Measurements from ENCODE around the gene TRIM52.

DNA sequence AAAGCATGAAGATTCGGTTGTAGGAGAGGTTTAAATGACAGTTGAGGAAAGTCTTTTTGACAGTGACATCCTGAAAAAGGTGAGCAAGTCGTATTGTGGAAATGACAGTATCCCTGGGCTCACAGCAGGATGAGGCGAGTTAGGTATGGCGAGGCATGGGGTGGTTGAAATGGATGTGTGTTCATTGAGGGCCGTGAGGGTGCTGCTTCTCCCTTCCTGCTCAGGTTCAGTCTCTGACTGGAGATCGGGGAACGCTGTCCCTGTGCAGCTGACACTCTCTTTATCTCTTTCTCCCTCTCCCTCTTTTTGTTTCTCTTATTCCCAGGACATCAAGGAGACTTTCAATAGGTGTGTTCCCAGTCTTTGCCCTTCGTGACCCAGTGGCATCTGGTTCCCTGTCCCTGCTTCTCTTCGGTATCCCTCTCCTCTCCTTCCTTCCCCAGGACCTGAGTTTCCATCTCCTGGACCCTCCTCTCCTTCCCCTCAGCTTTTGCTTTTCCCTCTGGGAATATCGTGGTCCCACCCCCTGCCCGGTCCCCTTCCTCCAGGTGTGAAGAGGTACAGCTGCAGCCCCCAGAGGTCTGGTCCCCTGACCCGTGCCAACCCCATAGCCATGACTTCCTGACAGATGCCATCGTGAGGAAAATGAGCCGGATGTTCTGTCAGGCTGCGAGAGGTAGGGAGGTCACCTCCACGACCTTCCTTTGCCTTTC lies 27.7 kb downstream of the TRIM52 start:
- no peak for TF ChIP-seq NRF1 (IDR thresholded peaks at IDR 0.05; ENCODE audit: low read depth, low read length)
- TF ChIP-seq, protein P1, sequence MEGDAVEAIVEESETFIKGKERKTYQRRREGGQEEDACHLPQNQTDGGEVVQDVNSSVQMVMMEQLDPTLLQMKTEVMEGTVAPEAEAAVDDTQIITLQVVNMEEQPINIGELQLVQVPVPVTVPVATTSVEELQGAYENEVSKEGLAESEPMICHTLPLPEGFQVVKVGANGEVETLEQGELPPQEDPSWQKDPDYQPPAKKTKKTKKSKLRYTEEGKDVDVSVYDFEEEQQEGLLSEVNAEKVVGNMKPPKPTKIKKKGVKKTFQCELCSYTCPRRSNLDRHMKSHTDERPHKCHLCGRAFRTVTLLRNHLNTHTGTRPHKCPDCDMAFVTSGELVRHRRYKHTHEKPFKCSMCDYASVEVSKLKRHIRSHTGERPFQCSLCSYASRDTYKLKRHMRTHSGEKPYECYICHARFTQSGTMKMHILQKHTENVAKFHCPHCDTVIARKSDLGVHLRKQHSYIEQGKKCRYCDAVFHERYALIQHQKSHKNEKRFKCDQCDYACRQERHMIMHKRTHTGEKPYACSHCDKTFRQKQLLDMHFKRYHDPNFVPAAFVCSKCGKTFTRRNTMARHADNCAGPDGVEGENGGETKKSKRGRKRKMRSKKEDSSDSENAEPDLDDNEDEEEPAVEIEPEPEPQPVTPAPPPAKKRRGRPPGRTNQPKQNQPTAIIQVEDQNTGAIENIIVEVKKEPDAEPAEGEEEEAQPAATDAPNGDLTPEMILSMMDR (IDR thresholded peaks at IDR 0.05): no peak
- TF ChIP-seq POLR2AphosphoS5 (IDR thresholded peaks at IDR 0.05; ENCODE audit: low read depth, low read length): no peak
- TF ChIP-seq RAD21 (IDR thresholded peaks at IDR 0.05; ENCODE audit: low read length): no peak
- no peak for TF ChIP-seq TAF1 (IDR thresholded peaks at IDR 0.05; ENCODE audit: borderline replicate concordance, low read depth, low read length)
- TF ChIP-seq EP300 (IDR thresholded peaks at IDR 0.05; ENCODE audit: borderline replicate concordance in 1 of 2, low read depth in 1 of 2, low read length in 1 of 2): no peak
- TF ChIP-seq MEF2A (IDR thresholded peaks at IDR 0.05; ENCODE audit: borderline replicate concordance, low read depth): no peak
- no peak for TF ChIP-seq CHD2 (IDR thresholded peaks at IDR 0.05; ENCODE audit: low read length, partially characterized antibody)
- TF ChIP-seq GABPA (IDR thresholded peaks at IDR 0.05; ENCODE audit: low read depth): no peak

Measured in SK-N-SH (cell line).